Measurements from ENCODE around the gene MINAR2.

DNA sequence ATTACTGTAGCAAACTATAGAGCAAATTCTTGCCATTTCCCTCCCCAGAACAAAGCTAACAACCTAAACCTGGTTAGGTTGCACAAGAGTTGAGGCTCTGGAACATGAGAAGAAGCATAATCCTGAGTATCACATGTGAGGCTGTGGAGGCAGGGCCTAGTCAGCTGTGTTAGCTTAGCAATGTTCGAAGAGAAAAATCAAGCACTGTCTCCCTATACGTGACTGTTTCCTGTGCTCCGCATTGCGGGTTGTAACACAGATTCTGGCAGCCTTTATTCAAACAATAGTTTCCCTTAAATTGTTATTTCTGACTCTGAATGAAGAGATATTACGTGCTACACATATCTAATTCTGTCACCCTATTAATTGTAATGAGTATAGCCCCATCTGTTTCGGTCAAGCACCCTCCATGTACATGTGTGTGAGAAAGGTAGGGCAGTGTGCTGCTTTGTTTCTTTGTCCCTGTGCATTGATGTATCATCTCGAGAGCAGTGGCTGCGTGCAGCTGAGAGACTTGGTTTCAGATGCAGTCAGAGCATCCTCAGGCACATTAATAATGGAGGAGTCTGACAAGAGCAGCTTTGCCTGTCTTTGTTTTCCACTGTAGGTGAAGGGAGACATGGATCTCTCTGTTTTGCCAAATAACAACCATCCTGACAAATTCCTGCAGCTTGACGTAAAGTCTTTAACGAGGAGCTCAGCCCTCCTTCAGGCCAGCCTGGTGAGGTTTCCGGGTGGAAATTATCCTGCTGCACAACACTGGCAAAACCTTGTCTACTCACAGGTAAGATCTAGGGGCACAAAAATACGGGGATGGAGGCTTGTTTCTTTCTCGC is at the start of gene MINAR2:
- TF ChIP-seq, protein P1, sequence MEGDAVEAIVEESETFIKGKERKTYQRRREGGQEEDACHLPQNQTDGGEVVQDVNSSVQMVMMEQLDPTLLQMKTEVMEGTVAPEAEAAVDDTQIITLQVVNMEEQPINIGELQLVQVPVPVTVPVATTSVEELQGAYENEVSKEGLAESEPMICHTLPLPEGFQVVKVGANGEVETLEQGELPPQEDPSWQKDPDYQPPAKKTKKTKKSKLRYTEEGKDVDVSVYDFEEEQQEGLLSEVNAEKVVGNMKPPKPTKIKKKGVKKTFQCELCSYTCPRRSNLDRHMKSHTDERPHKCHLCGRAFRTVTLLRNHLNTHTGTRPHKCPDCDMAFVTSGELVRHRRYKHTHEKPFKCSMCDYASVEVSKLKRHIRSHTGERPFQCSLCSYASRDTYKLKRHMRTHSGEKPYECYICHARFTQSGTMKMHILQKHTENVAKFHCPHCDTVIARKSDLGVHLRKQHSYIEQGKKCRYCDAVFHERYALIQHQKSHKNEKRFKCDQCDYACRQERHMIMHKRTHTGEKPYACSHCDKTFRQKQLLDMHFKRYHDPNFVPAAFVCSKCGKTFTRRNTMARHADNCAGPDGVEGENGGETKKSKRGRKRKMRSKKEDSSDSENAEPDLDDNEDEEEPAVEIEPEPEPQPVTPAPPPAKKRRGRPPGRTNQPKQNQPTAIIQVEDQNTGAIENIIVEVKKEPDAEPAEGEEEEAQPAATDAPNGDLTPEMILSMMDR (IDR thresholded peaks at IDR 0.05) = no peak
- TF ChIP-seq POLR2A (IDR thresholded peaks at IDR 0.05) = no peak
